SU-DHL-6 (cell line): ENCODE results near the gene CHST13.

ENCODE experiments used
- H2AFZ ChIP-seq: fragments of 200-600 bp; sonication (generic); 2 replicates; pipeline ENCODE4 v1.6.1; 2014; ENCODE audit warnings: low read depth, mild to moderate bottlenecking, moderate library complexity, mixed read lengths, antibody characterized with exemption, low read length; ENCODE audit not compliant: severe bottlenecking
- H3F3A ChIP-seq: fragments of 200-600 bp; shearing (Covaris generic); 2 replicates; pipeline ENCODE4 v1.6.0; 2016; ENCODE audit warnings: antibody characterized with exemption, mild to moderate bottlenecking; ENCODE audit not compliant: insufficient read depth
- H3K27ac ChIP-seq: fragments of 200-600 bp; sonication (generic); 2 replicates; pipeline ENCODE4 v1.5.1; 2016; ENCODE audit warnings: low read depth, mild to moderate bottlenecking, low read length, moderate library complexity, mixed read lengths
- H3K27me3 ChIP-seq: fragments of 200-600 bp; sonication (generic), shearing (Covaris generic); 2 replicates; pipeline ENCODE4 v1.6.0; 2014; ENCODE audit warnings: mild to moderate bottlenecking, low read length
- H3K36me3 ChIP-seq: fragments of 200-600 bp; sonication (generic); 2 replicates; pipeline ENCODE4 v1.6.1; 2014; ENCODE audit warnings: mild to moderate bottlenecking, low read length, mixed read lengths
- H3K4me2 ChIP-seq: fragments of 300-600, 200-600 bp; shearing (Covaris generic), sonication (generic); 2 replicates; pipeline ENCODE4 v1.6.0; 2014; ENCODE audit warnings: low read length, low read depth, mild to moderate bottlenecking; ENCODE audit not compliant: poor library complexity, severe bottlenecking
- H3K4me3 ChIP-seq: fragments of 200-600 bp; sonication (generic); 2 replicates; pipeline ENCODE4 v1.5.1; 2014; ENCODE audit warnings: antibody characterized with exemption, low read length, mild to moderate bottlenecking, mixed read lengths; ENCODE audit not compliant: insufficient read depth, poor library complexity, severe bottlenecking
- H3K79me2 ChIP-seq: fragments of 200-600 bp; sonication (generic); 2 replicates; pipeline ENCODE4 v1.6.1; 2014; ENCODE audit warnings: mild to moderate bottlenecking, low read length, moderate library complexity; ENCODE audit not compliant: insufficient read depth
- H3K9ac ChIP-seq: fragments of 200-600 bp; sonication (generic); 2 replicates; pipeline ENCODE4 v1.7.0; 2014; ENCODE audit warnings: mild to moderate bottlenecking, low read length
- H3K9me2 ChIP-seq: fragments of 200-600 bp; sonication (generic); replicated peaks from 2 replicates; pipeline ENCODE4 v1.6.1; 2014; ENCODE audit warnings: low read length; ENCODE audit not compliant: insufficient read depth
- H3K9me3 ChIP-seq: fragments of 200-600 bp; sonication (generic); 2 replicates; pipeline ENCODE4 v1.6.1; 2014; ENCODE audit warnings: low read length, mixed read lengths; ENCODE audit not compliant: insufficient read depth
- H4K20me1 ChIP-seq: fragments of 200-600 bp; sonication (generic); 2 replicates; pipeline ENCODE4 v1.6.1; 2014; ENCODE audit warnings: low read depth, mild to moderate bottlenecking, antibody characterized with exemption, low read length, moderate library complexity, mixed read lengths
- CTCF ChIP-seq: fragments of 200-600 bp; sonication (generic); IDR thresholded peaks from one replicate; pipeline ENCODE4 v1.5.1; 2017; ENCODE audit warnings: antibody characterized with exemption, mild to moderate bottlenecking, low read length, moderate library complexity; ENCODE audit not compliant: insufficient read depth, poor library complexity, severe bottlenecking
- EZH2phosphoT487 ChIP-seq: fragments of 200-600 bp; sonication (generic), shearing (Covaris generic); conservative IDR thresholded peaks from 2 replicates; pipeline ENCODE4 v1.6.1; 2018; ENCODE audit warnings: mild to moderate bottlenecking, antibody characterized with exemption, low read length, moderate library complexity, mixed read lengths

Gene CHST13

GRCh38 chr3:126538316-126538715 lies 14.4 kb downstream of the CHST13 start:
- no peaks in the 10 kb centered on the region for H3K36me3 ChIP-seq
- H3K9ac ChIP-seq, result no peak overlapping the region
- no peak overlapping the region for H3K4me3 ChIP-seq
- no peaks in the 10 kb centered on the region for H3F3A ChIP-seq
- H3K4me2 ChIP-seq, result no peak overlapping the region
- no peaks in the 10 kb centered on the region for H3K27me3 ChIP-seq
- no peak overlapping the region for H3K27ac ChIP-seq
- no peaks in the 10 kb centered on the region for H3K9me3 ChIP-seq
- H3K9me2 ChIP-seq, result no peaks in the 10 kb centered on the region
- no peaks in the 10 kb centered on the region for H3K79me2 ChIP-seq
- no peak overlapping the region for H2AFZ ChIP-seq
- H4K20me1 ChIP-seq, result no peaks in the 10 kb centered on the region
- no peak for TF ChIP-seq EZH2phosphoT487
- no peak for TF ChIP-seq CTCF

GRCh38 chr3:126538966-126539365 lies 15.0 kb downstream of the CHST13 start:
- Histone ChIP-seq H3F3A (no peaks in the 10 kb centered on the region), H3K27me3 (no peaks in the 10 kb centered on the region), H3K9me3 (no peaks in the 10 kb centered on the region), H4K20me1 (no peaks in the 10 kb centered on the region), H2AFZ (no peak overlapping the region), H3K36me3 (no peaks in the 10 kb centered on the region), H3K4me2 (no peak overlapping the region), H3K27ac (no peak overlapping the region), H3K4me3 (no peak overlapping the region), H3K9ac (no peak overlapping the region), H3K9me2 (no peaks in the 10 kb centered on the region), H3K79me2 (no peaks in the 10 kb centered on the region)
- TF ChIP-seq EZH2phosphoT487 (no peak), CTCF (no peak)

- no peak overlapping the region for H2AFZ ChIP-seq
- H4K20me1 ChIP-seq, result no peaks in the 10 kb centered on the region
- no peaks in the 10 kb centered on the region for H3K27me3 ChIP-seq
- H3K9me3 ChIP-seq, result no peaks in the 10 kb centered on the region
- H3K4me3 ChIP-seq, result no peak overlapping the region
- H3K79me2 ChIP-seq, result no peaks in the 10 kb centered on the region
- no peak overlapping the region for H3K9ac ChIP-seq
- H3K27ac ChIP-seq, result no peak overlapping the region
- no peaks in the 10 kb centered on the region for H3K9me2 ChIP-seq
- no peaks in the 10 kb centered on the region for H3K36me3 ChIP-seq
- TF ChIP-seq CTCF, result no peak
- TF ChIP-seq EZH2phosphoT487, result no peak
- no peak overlapping the region for H3K4me2 ChIP-seq
- no peaks in the 10 kb centered on the region for H3F3A ChIP-seq
These were observed 15.7 kb downstream of the CHST13 start for GRCh38 chr3:126539558-126540250.
